ENCODE data around the gene UBE2H.
"Not testable (repeated sequence)": the region's sequence is repeated elsewhere in the genome, so short reads cannot be mapped to it uniquely, and the experiment has no call there.

The UBE2H gene

GRCh38 chr7:129835569-129835968, 117.2 kb downstream of the UBE2H start:
- DNase-seq (ENCODE audit: insufficient read length, low spot score) (no peak), FAIRE-seq (no peak)
- TF ChIP-seq, protein P1, sequence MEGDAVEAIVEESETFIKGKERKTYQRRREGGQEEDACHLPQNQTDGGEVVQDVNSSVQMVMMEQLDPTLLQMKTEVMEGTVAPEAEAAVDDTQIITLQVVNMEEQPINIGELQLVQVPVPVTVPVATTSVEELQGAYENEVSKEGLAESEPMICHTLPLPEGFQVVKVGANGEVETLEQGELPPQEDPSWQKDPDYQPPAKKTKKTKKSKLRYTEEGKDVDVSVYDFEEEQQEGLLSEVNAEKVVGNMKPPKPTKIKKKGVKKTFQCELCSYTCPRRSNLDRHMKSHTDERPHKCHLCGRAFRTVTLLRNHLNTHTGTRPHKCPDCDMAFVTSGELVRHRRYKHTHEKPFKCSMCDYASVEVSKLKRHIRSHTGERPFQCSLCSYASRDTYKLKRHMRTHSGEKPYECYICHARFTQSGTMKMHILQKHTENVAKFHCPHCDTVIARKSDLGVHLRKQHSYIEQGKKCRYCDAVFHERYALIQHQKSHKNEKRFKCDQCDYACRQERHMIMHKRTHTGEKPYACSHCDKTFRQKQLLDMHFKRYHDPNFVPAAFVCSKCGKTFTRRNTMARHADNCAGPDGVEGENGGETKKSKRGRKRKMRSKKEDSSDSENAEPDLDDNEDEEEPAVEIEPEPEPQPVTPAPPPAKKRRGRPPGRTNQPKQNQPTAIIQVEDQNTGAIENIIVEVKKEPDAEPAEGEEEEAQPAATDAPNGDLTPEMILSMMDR (IDR thresholded peaks at IDR 0.05; ENCODE audit: insufficient read depth, missing control alignments): no peak

DNA sequence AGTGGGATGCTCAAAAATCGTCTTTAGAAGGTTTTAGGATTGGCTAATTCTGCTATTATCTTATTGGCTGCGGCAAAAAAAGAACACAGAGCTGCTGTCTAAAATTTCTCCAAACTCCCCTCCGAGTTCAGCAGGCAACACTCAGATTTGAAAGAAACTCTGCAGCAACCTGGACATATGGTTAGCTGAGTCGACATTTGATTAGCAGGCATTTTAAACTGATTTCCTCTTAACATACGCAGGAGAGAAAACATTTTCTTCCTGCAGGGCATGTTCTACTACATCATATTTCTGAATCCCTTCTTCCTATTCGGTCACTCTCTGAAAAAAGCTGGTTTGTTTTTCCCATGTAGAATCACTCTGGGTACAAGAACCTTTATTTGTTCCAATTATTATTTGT, 119.4 kb downstream of the UBE2H start:
- DNase-seq (ENCODE audit: insufficient read length, low spot score); FAIRE-seq: not testable (repeated sequence)

- TF ChIP-seq, protein P1 (IDR thresholded peaks at IDR 0.05; ENCODE audit: insufficient read depth, missing control alignments): no peak
- FAIRE-seq: no peak
Measured at GRCh38 chr7:129832701-129833227, 120.0 kb downstream of the UBE2H start.

GRCh38 chr7:129832282-129832681, 120.5 kb downstream of the UBE2H start:
- TF ChIP-seq, protein P1 (IDR thresholded peaks at IDR 0.05; ENCODE audit: insufficient read depth, missing control alignments): no peak
- no peak for DNase-seq (ENCODE audit: insufficient read length, low spot score)
- no peak for FAIRE-seq

More at GRCh38 chr7:129832701-129833227, 120.0 kb downstream of the UBE2H start:
- DNase-seq (ENCODE audit: insufficient read length, low spot score): no peak

DNA sequence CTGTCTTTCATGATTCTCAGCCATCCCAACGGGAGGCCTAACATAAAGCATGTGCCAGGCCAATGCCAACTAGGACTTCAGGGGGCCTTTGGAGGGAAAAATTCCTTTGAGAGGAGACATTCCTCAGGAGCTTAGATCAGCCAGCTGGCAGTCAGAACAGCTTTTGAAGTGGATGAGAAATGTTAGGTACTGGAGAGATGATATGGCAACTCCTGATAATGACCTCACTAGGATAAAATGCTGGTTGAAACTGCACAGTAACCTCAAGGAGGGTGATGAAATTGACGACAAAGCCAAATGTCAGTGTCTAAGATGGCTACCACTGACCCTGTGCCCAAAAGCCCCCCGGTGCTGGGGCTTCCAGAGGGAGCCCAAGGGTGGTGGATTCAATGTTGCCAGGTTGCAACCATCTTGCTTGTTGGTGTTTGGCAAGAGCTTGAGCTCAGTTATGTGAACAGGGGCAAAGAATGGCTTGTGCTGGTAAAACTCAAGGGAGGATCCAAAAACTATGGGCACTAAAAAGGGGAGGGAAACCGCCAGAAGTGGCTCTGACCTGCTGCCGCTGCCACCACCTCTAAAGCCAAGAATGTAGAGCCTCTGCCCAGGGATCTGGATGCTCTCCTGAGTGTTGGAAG, 121.2 kb downstream of the UBE2H start:
- TF ChIP-seq, protein P1 (IDR thresholded peaks at IDR 0.05; ENCODE audit: insufficient read depth, missing control alignments): no peak
- DNase-seq (ENCODE audit: insufficient read length, low spot score) (no peak), FAIRE-seq (no peak)

GRCh38 chr7:129830949-129831348, 121.8 kb downstream of the UBE2H start:
- FAIRE-seq: no peak
- no peak for DNase-seq (ENCODE audit: insufficient read length, low spot score)
- TF ChIP-seq, protein P1 (IDR thresholded peaks at IDR 0.05; ENCODE audit: insufficient read depth, missing control alignments): no peak

DNA sequence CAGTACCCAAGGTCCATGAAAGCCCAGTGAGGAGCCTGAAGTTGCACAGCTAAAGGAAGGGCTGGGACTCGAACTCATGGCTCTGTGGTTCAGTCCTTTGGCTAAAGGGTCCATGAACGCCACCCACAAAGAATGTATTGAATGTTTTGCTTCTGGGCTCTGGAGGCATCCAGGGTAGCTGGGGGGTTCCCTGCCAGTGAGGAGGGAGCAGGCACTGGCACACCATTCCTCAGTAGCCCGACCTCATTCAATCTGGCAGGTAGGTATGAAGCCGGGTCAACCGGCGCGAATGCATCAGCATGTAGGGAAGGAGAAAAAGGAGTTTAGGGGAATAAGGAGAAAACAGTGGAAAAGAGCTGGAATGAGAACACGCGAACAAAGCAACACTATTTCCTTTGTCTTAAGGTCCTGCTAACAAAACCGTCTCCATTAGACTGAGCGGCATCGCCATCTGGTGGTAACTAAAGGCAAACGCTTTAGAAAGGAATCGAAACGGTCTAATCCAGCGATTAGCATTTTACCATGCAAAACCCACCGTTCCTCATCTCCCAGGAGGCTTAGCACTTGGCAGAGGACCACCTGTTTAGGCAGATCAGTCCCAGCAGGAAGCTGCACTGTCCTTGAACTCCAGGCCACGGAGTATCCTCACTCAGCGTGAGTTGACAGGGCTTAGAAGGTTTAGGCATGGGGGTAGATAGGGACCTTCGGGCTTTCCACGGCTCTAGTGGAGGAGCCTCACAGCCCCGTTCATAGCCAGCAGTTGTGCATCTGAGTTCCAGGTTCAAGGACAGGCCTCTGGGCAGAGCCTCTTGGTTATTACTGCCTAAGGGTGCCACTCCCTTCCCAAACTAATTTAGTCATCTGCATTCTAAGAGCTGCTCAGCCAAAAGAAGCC, 122.8 kb downstream of the UBE2H start:
- FAIRE-seq: peak; percentile 94
- TF ChIP-seq, protein P1 (IDR thresholded peaks at IDR 0.05; ENCODE audit: insufficient read depth, missing control alignments): peak; percentile 91

More for the DNA sequence above, 122.8 kb downstream of the UBE2H start:
- DNase-seq (ENCODE audit: insufficient read length, low spot score): peak; percentile 24
